GM23338 (cell line): ENCODE data around the gene KHSRP. TPM values are rescaled to one million over a fixed set of nuclear protein-coding genes. Genes with fewer than 3 reads are reported as not detected.

ENCODE experiments used
- CREB1 ChIP-seq: fragments of 250-450 bp; sonication (Bioruptor Pico); IDR thresholded peaks from 2 replicates; pipeline ENCODE4 v1.5.0; 2020; ENCODE audit warnings: low read depth, mild to moderate bottlenecking, moderate library complexity
- CTCF ChIP-seq, 2 experiments: fragments of 200-600 bp in 1 of 2; sonication (generic) in 1 of 2; conservative IDR thresholded peaks; 2 replicates each; pipeline versions ENCODE4 v1.5.1 to v1.6.1; 2016 to 2017; ENCODE audit warnings: antibody characterized with exemption in 2 of 2, low read depth in 2 of 2, mild to moderate bottlenecking in 2 of 2, moderate library complexity in 1 of 2
- ETS1 ChIP-seq: IDR thresholded peaks from 2 replicates; pipeline ENCODE4 v1.6.1; 2016; ENCODE audit warnings: antibody characterized with exemption
- NANOG ChIP-seq: IDR thresholded peaks from 2 replicates; pipeline ENCODE4 v1.6.1; 2016; ENCODE audit warnings: antibody characterized with exemption, borderline replicate concordance
- ZNF331 ChIP-seq: fragments of 250-450 bp; sonication (Bioruptor Pico); IDR thresholded peaks from 2 replicates; pipeline ENCODE4 v1.5.0; 2020; ENCODE audit warnings: low read depth, mild to moderate bottlenecking, moderate library complexity
- ZNF462 ChIP-seq: fragments of 250-450 bp; sonication (Bioruptor Pico); IDR thresholded peaks from 2 replicates; pipeline ENCODE4 v1.5.0; 2020; ENCODE audit warnings: mild to moderate bottlenecking, moderate library complexity
- polyA plus RNA-seq: library from polyadenylated mRNA; unstranded; fragments of >200 nt; fragmentation: Nextera tagmentation; extraction: Ambion mirVana; gene quantifications from 2 replicates; pipeline ENCODE4 v1.2.1, GENCODE V29; 2016
- total RNA-seq: library from RNA; depleted of rRNA; stranded (reverse); fragments of >200 nt; shearing (Covaris generic); gene quantifications from 2 replicates; pipeline ENCODE4 v1.2.3, GENCODE V29; 2014

KHSRP gene
- total and polyA plus RNA-seq, 2 experiments from 2014 or later: 129 to 359 TPM

- TF ChIP-seq CTCF (conservative IDR thresholded peaks at IDR 0.05; ENCODE audit: low read depth in 2 of 2) (no peak), ZNF331 (CRISPR knock-in tag) (no peak), NANOG (no peak), CREB1 (CRISPR knock-in tag) (no peak), ZNF462 (CRISPR knock-in tag) (no peak), ETS1 (no peak)
Measured at GRCh38 chr19:6415591-6416190, 8.9 kb downstream of the KHSRP start (continued).
